ENCODE measurements around the gene FAHD2A.
"Not testable (repeated sequence)": the region's sequence is repeated elsewhere in the genome, so short reads cannot be mapped to it uniquely, and the experiment has no call there.

The FAHD2A gene

GRCh38 chr2:95433373-95433772, 30.9 kb downstream of the FAHD2A start:
- DNase-seq (ENCODE audit: extremely low read depth in 1 of 2, low read depth in 1 of 2) = not testable (repeated sequence)

- not testable (repeated sequence) for DNase-seq (ENCODE audit: extremely low read depth in 1 of 2, low read depth in 1 of 2)
Observed at GRCh38 chr2:95433973-95434372, 31.5 kb downstream of the FAHD2A start.

DNA sequence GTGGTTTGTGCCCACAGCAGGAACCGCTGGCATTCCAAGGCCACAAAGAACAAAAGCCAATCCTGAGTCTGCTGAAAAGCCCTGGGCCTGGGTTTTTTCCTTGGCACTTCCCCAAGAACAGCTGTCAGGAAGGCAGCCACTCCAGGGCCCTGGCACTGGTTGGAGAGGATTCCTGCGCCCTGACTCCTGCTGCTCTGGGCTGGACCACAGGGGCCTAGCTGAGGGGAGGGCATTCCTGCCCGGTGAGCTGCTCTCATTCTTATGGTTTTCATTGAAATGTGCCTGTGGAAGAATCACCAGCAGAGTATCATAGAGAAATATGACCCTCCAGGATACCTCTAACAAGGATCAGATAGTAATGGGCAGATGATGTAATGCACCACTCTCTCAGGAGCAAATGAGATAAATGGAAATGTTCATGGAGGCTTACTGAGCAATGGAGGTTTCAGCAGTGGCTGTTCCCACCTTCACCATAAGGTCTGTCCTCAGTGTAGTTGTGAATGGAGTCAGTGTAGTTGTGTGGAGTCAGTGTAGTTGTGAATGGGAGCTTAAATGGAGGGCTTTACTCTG, 32.1 kb downstream of the FAHD2A start:
- not testable (repeated sequence) for DNase-seq (ENCODE audit: extremely low read depth in 1 of 2, low read depth in 1 of 2)

- DNase-seq (ENCODE audit: extremely low read depth in 1 of 2, low read depth in 1 of 2) = not testable (repeated sequence)
Observed at GRCh38 chr2:95435162-95435871, 32.8 kb downstream of the FAHD2A start.

DNA sequence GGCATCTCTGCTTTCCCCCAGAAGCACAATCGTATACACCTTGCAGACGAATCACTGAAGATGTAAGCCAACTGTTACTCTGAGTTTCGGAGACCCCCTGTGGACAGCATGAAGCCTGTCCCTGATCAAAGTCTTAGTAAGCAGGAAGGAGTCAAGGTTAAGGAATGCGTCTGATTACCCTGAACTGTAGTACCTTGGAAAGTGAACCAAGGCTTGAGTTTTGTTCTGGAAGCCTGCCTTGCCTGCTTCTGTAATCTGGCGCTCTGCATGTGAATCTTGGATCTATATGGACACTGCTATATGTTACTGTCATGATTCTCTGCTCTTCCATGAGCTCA, 33.3 kb downstream of the FAHD2A start:
- DNase-seq (ENCODE audit: extremely low read depth in 1 of 2, low read depth in 1 of 2) = not testable (repeated sequence)

DNA sequence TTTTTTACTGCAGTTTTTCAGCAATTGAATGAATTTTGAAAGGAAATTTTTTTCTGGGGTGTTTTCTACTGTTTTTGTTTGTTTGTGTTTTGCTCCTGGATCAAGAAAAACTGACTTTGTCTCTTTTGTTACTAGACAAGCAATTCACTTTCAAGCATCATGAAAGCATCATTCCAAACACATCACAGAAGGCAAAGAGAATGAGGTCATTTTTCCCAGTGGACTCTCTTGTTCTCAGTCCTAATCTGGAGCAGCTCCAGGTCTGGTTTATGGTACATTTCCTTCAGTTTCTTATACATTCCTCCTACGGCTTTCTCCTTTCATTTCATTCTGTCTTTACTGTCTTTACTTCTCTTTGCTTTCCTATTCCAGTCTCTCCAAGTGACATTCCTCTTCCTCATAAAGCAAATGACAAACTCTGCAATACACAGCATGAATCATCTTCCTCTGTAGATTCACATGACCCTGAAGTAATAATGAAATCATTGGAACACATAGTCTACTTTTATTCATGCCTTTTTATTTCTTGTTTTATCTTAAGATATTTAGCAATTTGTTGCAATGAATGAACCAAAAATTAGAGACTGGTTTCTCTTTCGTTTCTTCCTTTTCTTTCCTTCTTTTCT, 40.1 kb downstream of the FAHD2A start:
- DNase-seq (ENCODE audit: extremely low read depth in 1 of 2, low read depth in 1 of 2) = not testable (repeated sequence)

GRCh38 chr2:95445317-95445716, 42.8 kb downstream of the FAHD2A start:
- not testable (repeated sequence) for DNase-seq (ENCODE audit: extremely low read depth in 1 of 2, low read depth in 1 of 2)

- DNase-seq (ENCODE audit: extremely low read depth in 1 of 2, low read depth in 1 of 2) = not testable (repeated sequence)
Observed at GRCh38 chr2:95463292-95463691, 60.8 kb downstream of the FAHD2A start.

Measured in activated CD8-positive, alpha-beta memory T cell treated with anti-CD3 and anti-CD28 coated beads for 1 hour (primary cell).